GM10248 (cell line): ENCODE results near the gene ZNF438.

Experiments used
- CTCF ChIA-PET: fragments of 300-600 bp; sonication (Branson Sonifier 250); formaldehyde crosslinking; extraction: SDS; loops from one replicate; lab custom pipeline; 2021; ENCODE audit warnings: antibody characterized with exemption; lab: Yijun Ruan, JAX
- POLR2A ChIA-PET: fragments of 350-650 bp; sonication (Branson Sonifier 250); formaldehyde crosslinking; extraction: SDS; loops from one replicate; lab custom pipeline; 2020; ENCODE audit warnings: antibody characterized with exemption; lab: Yijun Ruan, JAX
- DNase-seq: peaks from one replicate; pipeline ENCODE4 v3.0.0; 2012; ENCODE audit errors: extremely low spot score
- CTCF ChIP-seq: IDR thresholded peaks from 2 replicates; pipeline ENCODE4 v1.5.1; 2012; ENCODE audit warnings: mild to moderate bottlenecking, low read depth; ENCODE audit errors: extremely low read depth, missing control alignments, control extremely low read depth

Gene ZNF438

GRCh38 chr10:30850776-30851175 lies 180.9 kb downstream of the ZNF438 start:
- ChIA-PET POLR2A (no interaction called here), CTCF (interaction anchor here (2.1 to 2.2 kb wide), 2 partner anchors 16 to 20 kb away, joined by 5 to 6 read pairs; no protein-coding TSS in a partner anchor)
- TF ChIP-seq CTCF = no peak
- DNase-seq = no peak

GRCh38 chr10:30849231-30850035 lies 182.2 kb downstream of the ZNF438 start:
- ChIA-PET POLR2A (no interaction called here), CTCF (interaction anchor here (0.8 to 2.2 kb wide), 3 partner anchors 10 to 22 kb away, joined by 3 to 6 read pairs (median 5); no protein-coding TSS in a partner anchor)
- DNase-seq = no peak
- no peak for TF ChIP-seq CTCF

GRCh38 chr10:30848396-30849032 lies 183.2 kb downstream of the ZNF438 start:
- ChIA-PET POLR2A (no interaction called here), CTCF (interaction anchor here (0.8 kb wide), 1 partner anchor 9 kb away, joined by 3 read pairs; no protein-coding TSS in a partner anchor)
- TF ChIP-seq CTCF = no peak
- DNase-seq = no peak

- ChIA-PET CTCF (interaction anchor here (1.3 to 2.0 kb wide), 2 partner anchors 14 kb away, joined by 3 to 6 read pairs; no protein-coding TSS in a partner anchor), POLR2A (no interaction called here)
- no peak for DNase-seq
- TF ChIP-seq CTCF = no peak
Measured at GRCh38 chr10:30847642-30848041, 184.0 kb downstream of the ZNF438 start.

- CTCF ChIA-PET = interaction anchor here (1.3 to 2.0 kb wide), 2 partner anchors 14 kb away, joined by 3 to 6 read pairs; no protein-coding TSS in a partner anchor
- TF ChIP-seq CTCF = no peak
- DNase-seq = no peak
- POLR2A ChIA-PET = no interaction called here
Measured at GRCh38 chr10:30847199-30847598, 184.5 kb downstream of the ZNF438 start.

- TF ChIP-seq CTCF = no peak
- DNase-seq = no peak
- POLR2A ChIA-PET = no interaction called here
- CTCF ChIA-PET = interaction anchor here (1.3 to 2.0 kb wide), 2 partner anchors 13 to 15 kb away, joined by 3 to 6 read pairs; no protein-coding TSS in a partner anchor
Measured at GRCh38 chr10:30846710-30847109, 185.0 kb downstream of the ZNF438 start.
